HG02840 (cell line): ENCODE data around the gene IGFBP4.

Experiments
- ATAC-seq: cut with Tn5 transposase; IDR thresholded peaks from one replicate; pipeline ENCODE4 v1.9.1; 2021; ENCODE audit warnings: mild to moderate bottlenecking, moderate library complexity, moderate number of reproducible peaks; ENCODE audit not compliant: unreplicated experiment, low FRiP score

Gene IGFBP4

DNA sequence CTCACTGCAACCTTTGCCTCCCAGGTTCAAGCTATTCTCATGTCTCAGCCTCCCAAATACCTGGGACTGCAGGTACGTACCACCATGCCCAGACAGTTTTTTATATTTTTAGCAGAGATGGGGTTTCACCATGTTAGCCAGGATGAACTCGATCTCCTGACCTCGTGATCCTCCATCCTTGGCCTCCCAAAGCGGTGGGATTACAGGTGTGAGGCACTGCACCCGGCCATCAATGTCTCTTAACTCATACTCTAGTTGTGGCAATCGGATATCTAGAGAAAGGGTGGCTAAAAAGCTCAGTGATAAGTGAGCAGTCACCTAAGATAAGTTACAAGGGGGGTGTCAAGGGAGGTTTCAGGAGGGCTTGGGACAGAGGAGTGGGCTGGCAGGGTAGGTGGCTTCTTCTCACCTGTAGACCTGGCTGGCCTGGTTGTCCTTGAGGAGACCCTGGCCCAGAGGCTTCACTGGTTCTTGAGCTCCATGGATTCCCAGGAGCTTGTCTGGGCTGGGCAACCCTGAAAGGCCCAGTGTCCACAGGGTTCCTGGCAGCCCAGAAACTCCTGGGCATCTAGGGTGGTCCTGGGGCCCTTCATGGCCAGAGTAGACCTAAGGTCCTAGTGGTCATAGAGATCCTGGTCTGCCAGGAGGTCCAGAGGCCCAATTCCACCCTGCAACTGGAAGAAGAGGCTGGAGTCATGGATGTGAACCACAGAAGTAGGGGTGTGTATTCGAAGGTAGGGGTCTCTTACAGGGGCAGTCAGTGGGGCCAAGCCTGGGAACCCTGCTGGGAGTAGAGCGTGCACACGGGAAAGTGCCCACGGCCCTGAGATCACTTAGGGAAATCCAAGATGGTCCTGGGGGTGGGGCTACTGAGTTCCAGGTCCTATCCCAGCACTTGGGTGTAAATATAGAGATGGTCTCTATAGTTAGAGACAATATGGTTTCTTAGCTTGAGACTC is 12.7 kb upstream of the IGFBP4 start:
- ATAC-seq: no peak

DNA sequence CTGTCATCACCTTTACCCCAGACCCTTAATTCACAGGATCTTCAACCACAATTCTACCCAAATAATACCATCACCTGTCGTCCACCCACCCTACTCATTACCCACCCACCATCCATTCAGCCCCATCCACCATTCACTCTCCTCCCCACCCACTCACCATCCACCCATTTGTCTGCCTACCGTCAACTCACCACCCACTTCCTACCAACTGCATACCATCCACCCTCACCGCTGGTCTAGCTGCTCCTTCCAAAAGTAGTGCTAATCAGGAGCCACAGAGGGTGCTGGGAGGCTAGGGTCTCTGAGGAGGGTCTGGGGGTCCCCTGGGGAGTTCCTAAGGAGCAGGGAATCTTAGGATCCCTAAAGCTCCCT is 12.0 kb upstream of the IGFBP4 start:
- ATAC-seq: no peak

DNA sequence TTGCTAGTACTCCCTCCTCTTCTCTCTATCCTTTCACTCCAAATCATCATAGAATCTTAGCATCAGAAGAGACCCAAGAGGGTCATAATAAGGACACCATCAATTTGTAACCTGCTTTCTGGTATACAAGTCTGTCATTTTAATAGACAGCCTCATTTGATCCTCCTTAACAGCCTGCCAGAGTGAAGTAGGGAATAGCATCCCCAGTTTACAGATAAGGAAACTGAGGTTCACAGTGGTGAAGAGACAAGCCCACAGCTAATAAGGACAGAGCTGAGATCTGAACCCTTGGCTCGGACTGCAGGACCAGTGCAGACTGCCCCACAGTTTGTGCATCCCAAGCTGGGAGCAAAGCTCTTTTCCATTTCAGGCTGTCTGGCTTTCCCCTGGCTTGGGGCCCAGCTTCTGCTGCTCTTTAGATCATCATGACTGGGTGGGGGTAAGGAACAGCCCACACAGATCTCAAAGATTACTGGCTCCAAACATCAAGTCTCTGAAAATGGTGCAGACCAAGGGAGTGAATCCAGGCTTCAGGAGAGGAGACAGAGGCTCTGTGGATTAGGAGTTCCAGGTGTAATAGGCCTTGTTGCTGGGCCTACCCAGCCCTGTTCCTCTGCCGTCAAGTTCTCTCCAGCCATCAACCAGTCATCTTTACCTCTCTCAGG is 10.3 kb upstream of the IGFBP4 start:
- ATAC-seq: no peak

DNA sequence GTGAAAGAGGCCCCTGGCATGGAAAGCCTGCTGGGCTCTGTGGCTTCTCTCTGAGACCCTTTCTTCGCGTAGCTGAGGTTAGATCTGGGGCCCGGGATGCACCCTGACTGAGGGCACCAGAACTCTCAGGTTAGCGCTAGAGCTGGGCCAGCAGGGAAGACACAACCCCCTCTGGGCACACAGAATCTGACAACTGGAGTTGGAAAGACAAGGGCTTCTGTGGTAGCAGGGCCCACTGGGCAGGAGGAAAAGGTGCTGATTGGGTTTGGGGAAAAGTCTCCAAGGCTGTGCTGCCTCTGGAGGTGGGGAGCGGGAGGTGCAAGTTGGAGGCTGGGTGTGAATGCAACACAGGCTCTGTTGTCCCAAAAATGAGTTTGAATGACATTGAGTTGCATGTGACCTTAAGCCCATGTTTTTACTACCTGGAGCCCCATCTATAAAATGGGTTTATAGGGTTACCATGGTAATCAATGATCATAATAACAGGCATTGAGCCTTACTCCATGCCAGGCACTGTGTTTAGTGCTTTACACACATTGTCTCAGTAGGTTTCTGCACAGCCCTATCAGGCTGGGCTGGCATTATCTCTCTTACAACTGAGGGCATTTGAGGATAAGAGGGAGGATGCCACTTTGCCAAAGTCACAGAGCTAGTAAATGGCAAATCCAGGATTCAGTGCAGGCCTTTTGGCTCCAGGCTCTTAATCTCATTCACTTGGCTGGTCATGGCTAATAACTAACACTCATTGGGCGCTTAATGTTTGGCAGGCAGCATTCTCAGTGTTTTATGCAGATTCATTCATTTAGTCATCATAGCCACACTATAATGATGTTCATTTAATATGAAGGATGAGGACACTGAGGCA is 9.5 kb upstream of the IGFBP4 start:
- ATAC-seq: no peak

DNA sequence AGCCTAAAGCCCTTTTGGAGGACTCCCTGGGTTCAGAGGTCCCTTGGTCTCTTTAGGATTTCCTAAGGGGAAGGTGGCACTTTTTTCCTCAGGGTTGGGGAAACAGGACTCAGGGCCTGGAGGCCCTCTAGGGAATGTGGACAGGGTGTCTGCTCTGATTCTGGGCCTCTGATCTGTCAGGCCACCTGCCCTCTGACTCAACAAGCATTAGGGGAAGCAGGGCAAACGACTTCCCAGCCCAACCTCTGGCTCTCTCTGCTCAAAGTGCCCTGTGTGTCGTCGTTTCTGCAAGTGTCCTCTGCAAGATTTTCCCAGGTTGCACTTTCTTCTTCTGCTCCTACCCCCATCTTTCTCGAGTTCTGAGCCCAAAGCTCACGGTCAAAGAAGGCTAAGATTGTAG is 6.6 kb upstream of the IGFBP4 start:
- no peak for ATAC-seq

DNA sequence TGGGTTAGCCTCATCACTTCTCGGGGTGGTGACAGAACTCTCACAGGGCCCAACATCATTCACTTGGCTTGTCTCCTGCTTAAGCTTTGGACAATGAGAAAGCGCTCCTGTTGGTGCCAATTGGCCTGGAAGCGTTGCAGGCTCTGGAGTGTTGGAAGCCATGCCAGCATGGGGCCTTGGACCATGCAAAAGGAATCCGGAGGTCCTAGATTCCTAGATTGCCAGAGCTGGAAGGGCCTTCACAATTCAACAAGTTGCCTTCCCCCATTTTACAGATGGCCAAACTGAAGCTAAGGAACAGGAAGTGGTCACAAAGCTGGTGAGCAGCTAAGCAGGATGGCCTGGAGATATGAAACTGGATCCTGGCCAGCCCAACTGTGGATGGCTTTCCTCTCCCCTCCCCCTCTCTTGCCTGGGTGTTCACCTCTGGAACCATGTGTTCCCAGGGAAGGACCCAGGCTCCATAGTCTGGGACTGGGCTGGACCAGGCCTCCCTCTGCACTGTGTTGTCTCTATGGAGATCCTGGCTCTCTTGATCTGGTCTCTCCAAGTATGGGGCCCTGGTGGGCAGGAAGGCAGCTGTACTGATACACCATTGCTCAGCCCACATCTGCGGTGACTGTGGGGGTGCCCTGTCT is 6.0 kb upstream of the IGFBP4 start:
- no peak for ATAC-seq

DNA sequence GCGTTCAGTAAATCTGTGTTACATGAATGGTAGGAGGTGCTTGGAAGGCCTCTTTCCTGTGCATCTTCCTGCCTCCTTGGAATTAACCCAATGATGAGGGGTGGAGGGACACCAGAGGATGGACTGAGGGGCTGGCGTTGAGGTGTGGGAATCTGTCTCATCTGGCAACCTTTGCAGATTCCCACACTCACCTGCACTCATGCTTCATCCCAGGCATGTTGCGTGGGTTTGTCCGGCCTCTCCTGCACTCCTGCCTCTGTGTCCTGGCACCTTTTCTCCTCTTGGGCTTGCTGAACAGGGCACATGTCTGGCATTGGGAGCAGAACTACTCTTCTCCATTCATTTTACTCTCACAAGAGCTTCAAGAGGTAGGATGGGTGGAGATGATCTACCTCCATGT is 3.1 kb upstream of the IGFBP4 start:
- ATAC-seq: no peak

DNA sequence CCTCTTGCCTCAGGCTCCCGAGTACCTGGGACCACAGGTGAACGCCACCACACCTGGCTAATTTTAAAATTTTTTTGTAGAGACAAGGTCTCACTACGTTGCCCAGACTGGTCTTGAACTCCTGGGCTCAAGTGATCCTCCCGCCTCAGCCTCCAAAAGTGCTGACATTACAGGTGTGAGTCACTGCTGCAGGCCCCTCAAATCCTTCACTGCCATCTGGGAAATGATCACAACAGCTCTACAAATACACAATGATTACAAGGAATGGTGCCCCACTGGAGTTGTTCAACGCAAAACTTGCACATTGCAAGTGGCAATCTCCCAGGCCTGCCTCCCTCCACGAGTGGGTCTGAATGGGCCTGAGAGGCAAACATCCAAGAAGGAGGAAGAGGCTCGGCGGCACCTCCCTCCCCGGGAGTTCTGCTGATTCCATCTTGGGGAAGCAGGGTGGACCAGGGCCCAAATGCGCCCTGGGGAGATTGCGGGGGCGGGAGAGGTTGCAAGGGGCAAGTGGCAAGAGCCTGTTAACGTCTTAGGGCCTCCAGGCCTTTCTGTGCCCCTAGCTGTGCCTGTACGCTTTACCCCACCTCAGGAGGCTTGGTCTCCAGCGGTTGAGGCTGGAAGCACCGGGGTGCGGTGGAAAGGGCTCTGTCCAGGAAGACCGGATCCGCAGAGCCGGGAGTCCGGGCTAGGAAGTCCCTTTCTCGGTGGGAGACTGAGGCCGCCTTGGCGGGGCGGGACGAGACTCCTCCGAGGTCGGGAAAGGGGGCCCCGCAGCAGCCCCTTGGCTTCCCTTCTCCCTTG is 656 bp upstream of the IGFBP4 start:
- ATAC-seq: no peak

DNA sequence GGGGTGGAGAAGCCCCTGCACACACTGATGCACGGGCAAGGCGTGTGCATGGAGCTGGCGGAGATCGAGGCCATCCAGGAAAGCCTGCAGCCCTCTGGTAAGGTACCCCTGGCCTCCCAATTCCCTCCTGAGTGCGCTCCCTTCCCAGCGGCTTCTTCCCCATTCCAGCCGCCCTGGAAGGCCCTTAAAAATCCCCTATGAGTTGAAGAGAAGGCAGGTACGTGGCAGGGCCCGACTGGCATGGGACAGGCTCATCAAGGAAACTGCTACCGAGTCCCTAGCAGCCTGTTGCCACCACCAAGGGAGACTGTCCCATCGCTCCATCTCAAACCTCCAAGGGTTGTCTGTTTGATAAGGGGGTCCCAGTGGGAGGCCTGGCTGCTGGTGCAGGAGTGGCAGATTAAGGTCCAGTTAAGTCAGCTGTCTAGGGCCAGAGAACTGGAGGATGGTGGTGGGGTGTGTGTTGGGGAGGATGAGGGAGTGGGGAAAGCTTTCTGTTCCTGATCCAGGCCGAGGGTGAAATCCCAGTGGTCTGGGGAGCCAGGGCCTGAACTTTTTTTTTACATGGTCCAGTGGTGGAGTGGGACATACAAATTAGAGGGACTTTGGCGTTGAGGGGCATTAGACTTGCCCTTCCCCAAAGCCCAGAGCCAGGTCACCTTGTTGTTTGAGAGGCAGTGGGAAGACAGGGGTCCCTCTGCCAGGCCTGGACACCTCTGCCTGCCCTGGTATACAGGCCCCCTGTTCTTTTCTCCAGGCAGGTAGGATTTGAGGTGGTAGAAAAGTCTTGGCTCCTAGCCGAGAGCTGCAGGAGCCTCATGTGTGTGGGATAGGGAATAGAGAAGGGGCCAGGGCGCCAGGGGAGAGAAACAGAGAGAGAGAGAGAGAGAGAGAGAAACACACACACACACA is 994 bp downstream of the IGFBP4 start:
- ATAC-seq: no peak

DNA sequence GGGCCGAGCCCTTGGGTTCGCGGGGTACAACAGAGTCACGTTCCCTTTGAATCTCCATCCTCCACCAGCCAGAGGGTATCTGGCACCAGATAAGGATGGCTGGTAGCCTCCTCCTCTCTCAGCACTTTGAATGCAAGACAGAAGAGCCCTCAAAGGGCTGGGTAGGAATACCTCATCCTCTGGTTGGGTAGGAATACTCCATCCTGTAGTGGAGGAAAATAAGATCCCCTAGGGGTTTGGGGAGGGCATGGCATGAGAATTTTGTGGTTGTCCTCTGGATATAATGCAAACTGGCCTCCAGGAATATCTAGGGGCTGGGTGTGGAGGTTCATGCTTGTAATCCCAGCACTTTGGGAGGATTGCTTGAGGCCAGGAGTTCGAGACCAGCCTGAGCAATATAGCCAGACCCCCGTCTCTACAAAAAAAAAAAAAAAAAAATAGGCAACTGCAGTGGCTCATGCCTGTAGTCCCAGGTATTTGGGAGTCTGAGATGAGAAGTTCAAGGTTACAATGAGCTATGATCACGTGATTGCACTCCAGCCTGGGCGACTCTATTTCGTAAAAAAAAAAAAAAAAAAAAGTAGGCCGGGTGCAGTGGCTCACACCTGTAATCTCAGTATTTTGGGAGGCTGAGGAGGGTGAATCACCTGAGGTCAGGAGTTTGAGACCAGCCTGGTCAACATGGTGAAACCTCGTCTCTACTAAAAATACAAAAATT is 2.7 kb downstream of the IGFBP4 start:
- ATAC-seq: no peak

DNA sequence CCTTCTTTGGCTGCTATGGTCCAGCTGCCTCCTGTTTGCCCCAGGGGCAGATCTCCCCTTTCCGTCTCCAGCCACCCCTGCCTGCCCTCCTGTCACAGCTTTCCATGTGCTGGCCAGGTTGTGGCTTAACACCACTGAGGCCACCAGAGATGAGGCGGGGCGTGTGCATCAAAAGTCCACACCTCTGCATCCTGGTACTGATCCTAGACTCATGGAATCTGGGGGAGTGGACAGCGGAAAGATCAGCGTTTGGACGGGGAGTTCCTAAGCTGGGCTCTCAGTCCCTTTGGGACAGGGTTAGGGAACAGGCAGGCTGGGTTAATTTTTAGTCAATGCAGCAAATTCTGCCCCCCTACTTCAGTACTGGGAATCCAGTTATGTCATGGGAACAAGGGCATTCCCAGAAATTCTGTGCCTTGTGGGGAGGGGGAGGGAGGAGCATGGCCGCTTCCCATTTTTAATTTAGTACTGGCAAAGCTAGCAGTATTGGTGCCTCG is 3.9 kb downstream of the IGFBP4 start:
- no peak for ATAC-seq

DNA sequence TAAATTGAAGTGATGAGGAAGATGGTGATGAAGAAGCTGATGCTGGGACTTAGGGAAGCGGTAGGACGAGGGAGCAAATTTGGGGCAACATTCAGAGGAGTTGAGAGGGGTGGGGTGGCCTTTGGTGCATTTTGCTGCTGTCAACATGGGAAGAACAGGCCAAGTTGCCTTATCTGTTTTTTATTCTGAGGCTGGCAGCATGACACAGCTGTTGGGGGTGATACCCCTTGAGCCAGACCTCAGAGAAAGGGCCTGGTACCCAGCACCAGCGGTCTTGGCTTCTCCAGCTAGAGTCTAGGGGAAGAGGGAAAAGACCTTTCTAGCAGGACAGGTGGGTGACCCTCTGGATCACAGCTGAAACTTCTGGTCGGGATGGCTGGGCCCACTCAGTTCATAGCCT is 4.6 kb downstream of the IGFBP4 start:
- no peak for ATAC-seq

DNA sequence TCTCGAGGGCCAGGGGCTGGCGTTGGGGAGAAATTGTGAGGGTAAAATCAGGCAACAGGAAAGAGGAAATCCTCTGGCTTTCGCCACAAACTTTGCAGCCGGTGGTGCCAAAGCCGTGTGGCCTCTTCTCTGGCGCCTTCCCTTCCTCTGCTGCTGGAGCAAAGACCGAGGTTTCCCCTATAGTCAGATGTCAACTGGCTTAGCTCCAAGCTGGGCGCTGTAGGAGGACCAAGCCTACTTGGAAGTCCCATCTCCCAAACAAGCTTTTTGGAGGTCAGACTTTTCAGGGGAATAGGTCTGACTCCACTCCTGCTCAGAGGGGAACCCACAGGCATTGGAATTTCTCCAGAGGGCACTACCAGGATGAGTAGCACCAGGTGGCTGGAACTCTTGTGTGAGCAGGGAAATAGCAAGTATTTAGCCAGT is 5.0 kb downstream of the IGFBP4 start:
- no peak for ATAC-seq

DNA sequence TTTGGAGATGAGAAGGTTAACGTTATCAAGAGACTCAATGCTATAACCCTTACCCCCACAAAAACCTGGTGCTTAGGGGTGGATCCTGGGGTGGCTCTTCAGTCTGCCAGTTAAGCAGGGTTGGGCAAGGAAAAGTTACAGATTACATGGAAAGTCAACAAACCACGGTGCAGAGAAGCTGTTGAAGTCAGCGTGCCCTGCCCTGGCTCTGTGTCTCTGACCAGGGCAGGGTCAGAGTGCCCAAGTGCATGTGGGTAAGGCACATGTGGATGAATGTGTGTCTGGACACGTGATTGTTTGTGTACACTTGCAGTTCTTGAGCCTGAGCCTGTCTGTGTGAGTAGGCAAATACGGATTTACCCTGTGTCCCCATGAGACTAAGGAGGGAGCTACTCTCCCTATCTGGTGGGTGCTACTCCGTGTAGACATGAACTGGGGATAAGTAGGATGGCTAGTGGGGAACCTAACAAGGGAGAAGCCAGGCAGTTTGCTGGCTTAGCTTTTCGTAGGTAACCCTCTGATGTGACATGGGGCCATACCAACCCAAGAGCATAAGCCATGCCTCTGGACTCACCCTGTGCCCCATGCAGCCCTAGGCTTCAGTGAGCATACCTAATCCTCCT is 5.5 kb downstream of the IGFBP4 start:
- no peak for ATAC-seq

DNA sequence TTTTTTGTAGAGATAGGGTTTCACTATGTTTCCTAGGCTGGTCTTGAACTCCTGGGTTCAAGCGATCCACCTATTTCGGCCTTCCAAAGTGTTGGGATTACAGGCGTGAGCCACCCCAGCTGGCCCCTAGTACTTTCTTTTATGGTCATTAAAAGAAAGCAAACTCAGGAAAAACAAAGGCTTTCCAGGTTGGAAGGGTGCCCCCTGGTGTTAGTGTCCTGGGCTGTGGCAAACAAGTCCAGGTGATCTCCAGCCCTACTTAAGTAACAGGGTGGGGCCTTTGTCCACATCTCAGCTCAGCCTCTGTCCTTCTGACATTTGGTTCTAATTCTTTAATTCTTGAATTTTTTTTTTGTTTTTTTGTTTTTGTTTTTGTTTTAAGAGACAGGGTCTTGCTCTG is 6.9 kb downstream of the IGFBP4 start:
- ATAC-seq: no peak

DNA sequence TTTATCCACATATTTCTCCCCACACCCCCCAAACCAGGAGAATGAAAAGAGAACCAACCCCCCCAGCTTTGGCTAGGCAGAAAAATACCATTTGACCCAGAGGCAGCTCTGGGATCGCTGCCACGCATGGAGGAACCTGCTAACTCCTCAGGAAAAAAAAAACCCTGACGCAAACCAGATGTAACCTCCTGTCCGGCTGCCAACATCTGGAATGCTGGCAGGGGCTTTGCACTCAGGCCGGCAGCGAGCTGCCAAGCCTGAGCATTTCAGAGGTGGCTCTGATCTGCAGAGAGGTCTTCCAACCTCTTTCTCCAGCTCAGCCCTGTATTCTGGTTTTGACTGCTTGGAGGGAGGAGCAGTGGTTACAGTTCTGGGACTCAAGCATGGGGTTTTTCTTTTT is 8.2 kb downstream of the IGFBP4 start:
- no peak for ATAC-seq

DNA sequence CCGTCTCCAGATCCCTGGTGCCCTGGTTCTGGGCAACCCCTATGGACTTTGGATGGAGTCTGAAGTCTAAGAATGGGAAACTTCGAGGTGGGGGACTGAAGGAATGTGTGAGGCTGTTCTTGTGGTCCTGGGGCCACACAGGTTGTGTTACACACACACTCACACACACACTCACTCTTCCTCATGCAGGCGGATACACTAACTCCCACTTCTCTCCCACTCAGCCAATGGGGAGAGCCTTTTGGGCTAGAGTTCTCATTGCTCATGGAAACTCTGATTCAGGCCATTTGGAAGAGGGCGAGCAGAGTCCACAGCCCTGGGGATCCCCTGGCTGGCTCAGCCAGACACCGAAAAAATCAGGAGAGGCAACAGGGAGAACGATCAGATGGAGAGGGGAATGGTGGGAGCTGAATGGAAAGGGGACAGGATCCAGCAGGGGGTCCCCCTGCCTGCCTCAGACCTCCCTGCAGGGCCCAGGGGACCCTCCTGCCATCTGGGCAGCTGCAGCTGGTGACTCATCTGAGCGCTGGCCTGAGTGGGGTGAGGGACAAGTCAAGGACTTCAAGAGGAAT is 9.1 kb downstream of the IGFBP4 start:
- no peak for ATAC-seq
